HG02571 (cell line): Measurements from ENCODE around the gene ODC1.

Source experiments
- ATAC-seq: cut with Tn5 transposase; IDR thresholded peaks from one replicate; pipeline ENCODE4 v1.9.1; 2021; ENCODE audit warnings: mild to moderate bottlenecking, moderate library complexity; ENCODE audit not compliant: unreplicated experiment

The ODC1 gene

DNA sequence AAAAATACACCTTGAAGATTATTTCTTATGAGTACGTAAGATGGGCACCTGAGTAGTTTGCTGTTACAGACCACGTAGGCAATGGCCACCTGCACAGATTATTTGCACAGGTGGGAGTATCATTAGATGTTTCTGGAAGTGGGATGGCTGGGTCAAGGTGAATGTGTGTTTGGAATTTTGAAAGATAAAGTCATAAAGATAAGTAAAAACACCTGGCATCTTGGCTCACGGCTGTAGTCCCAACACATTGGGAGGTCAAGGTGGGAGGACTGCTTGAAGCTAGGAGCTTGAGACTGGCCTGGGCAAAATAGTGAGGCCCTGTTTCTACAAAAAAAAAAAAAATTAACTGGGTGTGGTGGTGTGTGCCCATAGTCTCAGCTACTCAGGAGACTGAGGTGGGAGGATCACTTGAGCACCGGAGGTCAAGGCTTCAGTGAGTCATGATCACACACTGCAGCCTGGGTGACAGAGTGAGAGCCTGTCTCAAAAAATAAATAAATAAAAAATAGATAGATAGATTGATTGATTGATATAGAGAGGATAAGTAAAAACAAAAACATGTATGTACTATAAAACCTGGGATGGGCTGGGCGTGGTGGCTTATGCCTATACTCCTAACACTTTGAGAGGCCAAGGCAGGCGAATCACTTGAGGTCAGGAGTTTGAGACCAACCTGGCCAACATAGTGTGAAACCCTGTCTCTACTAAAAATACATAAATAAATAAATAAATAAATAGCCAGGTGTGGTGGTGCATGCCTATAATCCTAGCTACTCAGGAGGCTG, 30.4 kb downstream of the ODC1 start:
- no peak for ATAC-seq

DNA sequence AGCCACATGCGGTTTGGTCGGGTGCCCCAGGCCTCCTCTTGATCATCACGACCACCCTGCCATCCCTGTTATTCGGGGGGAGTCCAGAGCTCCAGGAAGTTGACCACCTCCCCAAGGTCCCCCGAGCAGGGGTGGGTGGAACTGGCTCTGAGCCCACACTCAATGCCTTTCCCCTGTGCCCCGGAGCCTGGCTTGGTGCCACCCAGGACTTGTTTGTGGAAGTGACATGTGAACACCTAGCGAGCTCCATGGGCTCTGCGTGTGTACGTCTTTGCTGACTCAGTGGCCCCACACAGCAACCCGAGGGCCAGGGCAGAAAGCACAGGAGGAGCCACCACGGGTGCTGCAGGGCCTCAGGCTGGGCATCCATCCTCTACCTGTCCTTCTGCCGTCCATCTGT, 32.5 kb downstream of the ODC1 start:
- no peak for ATAC-seq

DNA sequence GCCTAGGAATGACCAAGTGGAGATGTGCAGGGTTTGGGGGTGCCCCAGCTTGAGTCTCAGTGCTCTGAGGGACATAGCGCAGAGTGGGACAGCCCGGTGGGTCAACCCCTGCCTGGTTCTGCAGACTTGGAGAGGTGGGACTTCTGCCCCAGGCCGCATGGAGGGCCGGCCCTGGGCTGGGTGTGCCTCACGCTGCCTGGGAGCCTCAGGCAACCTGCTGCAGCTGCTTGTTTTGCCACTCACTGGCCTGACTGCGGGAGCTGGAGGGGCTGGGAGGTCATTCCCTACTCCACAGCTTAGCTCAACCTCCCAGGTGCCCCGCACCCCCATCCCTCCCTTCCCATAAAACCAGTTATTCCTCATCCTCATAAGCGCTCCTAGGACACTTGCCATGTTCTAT, 33.1 kb downstream of the ODC1 start:
- ATAC-seq = no peak

- no peak for ATAC-seq
Observed at GRCh38 chr2:10414591-10414990, 33.5 kb downstream of the ODC1 start.

- no peak for ATAC-seq
Observed at GRCh38 chr2:10413991-10414451, 34.1 kb downstream of the ODC1 start.

- no peak for ATAC-seq
Observed at GRCh38 chr2:10413503-10413902, 34.6 kb downstream of the ODC1 start.

- no peak for ATAC-seq
Observed at GRCh38 chr2:10412380-10412779, 35.7 kb downstream of the ODC1 start.

DNA sequence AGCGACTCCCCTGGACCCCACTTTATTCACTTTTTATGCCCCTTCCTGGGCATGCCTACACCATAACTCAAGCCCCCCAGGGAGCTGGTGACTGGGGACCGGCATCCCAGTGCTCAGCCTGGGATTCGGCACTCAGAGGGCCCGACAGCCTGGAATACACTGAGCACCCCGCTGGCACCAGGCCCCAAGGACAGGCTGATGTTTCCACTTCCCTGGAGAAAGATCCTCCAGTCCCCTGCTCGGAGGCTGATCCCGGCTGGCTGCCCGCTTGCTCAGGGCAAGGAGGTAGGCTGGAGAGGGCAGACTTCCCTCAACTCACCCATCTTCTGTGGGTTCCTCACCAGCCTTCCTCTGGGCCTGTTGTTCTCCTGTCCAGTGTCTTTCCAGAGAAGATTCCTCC, 36.6 kb downstream of the ODC1 start:
- ATAC-seq = no peak

DNA sequence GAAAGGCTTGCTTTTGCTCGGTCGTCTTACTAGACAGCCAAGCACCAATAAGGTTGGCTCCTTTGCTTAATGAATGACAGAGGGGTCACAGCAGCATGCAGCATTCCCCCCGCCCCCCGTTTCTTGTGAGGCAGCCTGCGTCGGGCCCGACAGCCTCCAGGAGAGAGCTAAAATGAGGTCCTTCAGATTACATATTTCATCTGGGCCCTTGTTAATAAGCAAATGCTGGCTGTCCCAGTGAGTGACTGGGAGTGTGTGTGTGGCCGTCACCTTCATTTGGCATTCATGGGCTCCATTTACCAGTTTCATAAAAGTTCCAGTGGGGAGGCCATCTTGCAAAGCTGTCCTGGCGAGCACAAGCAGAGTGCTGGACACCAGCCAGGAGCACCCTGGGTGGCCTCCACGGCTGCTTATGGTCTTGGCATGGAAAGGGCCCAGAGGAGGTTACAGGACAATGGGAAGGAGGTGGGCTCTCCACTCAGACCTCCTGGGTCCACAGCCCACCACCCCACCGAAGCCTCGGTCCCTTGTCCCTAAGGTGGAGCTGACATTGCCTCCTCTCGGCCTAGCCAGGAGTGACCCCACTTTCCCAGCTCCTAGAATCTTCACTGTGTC, 37.2 kb downstream of the ODC1 start:
- ATAC-seq = no peak

- peak; percentile 49 for ATAC-seq
Observed at GRCh38 chr2:10410001-10410822, 37.9 kb downstream of the ODC1 start.

DNA sequence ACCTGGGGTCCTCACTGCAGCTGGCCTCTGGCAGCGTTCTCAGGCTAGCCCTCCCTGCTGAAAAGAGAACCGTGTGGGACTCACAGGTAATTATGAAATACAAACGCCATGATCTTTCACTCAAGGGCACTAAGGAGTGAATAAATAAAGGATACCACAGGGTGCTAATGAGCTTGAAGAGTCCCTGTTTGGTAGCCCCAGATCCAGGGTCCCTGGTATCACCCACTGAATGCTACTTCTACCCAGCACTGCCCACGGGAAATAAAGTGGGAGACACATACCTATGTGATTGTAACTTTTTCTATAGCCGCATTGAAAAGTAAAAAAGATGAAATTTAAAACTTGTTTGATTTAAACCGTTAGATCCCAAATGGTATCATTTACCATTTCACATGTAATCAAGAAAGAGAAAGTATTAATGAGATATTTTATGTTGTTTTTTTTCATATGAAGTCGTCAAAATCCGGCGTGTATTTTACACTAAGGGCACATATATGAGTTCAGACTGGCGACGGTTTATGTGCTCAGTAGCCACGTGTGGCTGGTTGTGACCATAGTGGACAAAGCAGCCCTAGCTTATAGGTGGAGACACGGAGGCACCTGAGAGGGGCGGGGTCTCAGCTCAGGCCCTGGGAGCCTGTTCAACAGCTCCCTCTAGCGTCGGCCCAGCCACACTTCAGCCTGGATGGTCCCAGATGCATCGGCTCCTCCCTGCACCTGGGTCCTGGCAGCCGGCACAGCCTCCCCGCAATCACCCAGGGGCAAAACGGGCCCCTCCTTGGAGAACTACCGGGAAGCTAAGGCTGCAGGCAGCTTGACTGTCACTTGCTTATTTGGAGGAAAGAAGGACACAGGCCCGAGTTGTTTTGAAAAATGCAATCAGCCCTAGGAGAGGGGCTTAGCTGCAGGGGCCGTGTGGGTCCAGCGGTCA, 39.2 kb downstream of the ODC1 start:
- peak; percentile 41 for ATAC-seq

- ATAC-seq = peak; percentile 46
Observed at GRCh38 chr2:10407841-10408648, 40.1 kb downstream of the ODC1 start.

DNA sequence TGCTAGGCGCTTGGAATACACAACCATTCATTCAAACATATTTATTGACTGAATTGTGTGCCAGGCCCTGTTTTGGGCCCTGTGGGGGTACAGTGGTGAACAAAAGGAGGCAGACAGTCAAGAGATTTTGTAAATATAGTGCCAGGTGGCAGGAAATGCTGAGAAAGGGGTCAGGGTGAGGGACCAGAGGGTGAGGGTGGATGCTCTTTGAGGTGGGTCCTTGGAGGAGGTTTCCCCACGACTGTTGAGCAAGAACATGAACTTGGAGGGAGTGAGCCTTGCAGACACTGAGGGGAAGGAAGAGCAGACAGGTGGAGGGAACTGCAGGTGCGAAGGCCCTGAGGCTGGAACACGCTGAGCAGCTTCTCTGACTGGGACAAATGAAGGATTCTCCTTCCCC, 40.7 kb downstream of the ODC1 start:
- no peak for ATAC-seq

GRCh38 chr2:10406491-10407188, 41.5 kb downstream of the ODC1 start:
- no peak for ATAC-seq

DNA sequence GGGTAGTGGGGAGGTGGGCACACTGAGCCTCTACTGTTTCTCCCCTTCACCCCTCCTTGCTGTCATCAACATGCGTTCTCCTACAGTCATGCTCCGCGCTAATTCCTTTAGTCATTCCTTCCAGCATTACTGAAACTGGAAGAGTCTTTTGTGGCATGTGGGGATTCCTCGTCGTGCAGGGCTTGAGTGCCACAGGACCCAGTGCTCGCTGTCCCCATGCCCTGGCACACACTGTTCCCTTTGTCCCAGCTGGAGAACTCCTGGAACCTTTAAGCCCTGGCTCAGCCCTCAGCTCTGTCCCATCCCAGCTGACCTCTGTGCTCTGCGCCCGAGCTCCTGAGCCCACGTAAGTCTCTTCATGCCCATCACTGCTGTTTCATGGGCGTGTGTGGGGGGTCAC, 42.1 kb downstream of the ODC1 start:
- ATAC-seq = no peak

DNA sequence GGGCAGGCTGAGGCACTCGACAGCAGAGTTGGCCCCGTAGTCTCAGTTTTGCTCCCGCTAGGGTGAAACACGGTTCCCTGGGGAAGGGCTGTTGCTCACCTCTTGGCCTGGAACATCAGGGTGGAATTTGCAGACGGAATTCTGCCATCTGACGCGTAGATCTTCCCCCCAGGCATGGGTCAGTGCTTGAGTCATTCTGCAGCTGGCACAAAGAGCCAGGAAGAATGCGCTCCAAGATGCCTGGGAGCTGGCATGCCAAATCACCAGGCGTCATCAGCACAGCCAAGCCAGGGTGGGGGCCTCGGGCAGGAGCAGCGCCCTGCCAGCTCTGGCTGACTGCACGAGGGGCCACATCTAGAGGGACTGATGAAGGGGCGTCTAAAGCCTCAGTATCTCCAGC, 42.7 kb downstream of the ODC1 start:
- no peak for ATAC-seq

- no peak for ATAC-seq
Observed at GRCh38 chr2:10404324-10405143, 43.6 kb downstream of the ODC1 start.

- ATAC-seq = no peak
Observed at GRCh38 chr2:10402653-10403215, 45.4 kb downstream of the ODC1 start.
